OCI-LY7 (cell line): Measurements from ENCODE around the gene AGER. TPM values are rescaled to one million over a fixed set of nuclear protein-coding genes. Genes with fewer than 3 reads are reported as not detected.

Experiments used
- BruUV-seq: library from RNA; stranded (reverse); fragments of 400-500 nt; replicated peaks from 2 replicates; lab custom pipeline; 2021; lab: Mats Ljungman, UMichigan
- CTCF ChIA-PET: fragments of 300-600 bp; sonication (Branson Sonifier 250); formaldehyde crosslinking; loops from one replicate; lab custom pipeline; 2022; ENCODE audit warnings: antibody characterized with exemption; ENCODE audit not compliant: unreplicated experiment; lab: Charles Lee
- POLR2A ChIA-PET: fragments of 300-600 bp; sonication (Branson Sonifier 250); formaldehyde crosslinking; loops from one replicate; lab custom pipeline; 2022; ENCODE audit warnings: antibody characterized with exemption; lab: Charles Lee
- DNase-seq: peaks from one replicate; pipeline ENCODE4 v3.0.0-alpha.2; 2015; ENCODE audit warnings: low spot score
- H2AFZ ChIP-seq: fragments of 200-600 bp; sonication (generic), shearing (Covaris generic); 2 replicates; pipeline ENCODE4 v1.6.1; 2014; ENCODE audit warnings: mild to moderate bottlenecking, antibody characterized with exemption, low read length, moderate library complexity
- H3K27ac ChIP-seq: fragments of 200-600 bp; sonication (generic); 2 replicates; pipeline ENCODE4 v1.5.1; 2014; ENCODE audit warnings: mixed run types, low read depth, mild to moderate bottlenecking, moderate library complexity, low read length, inconsistent platforms; ENCODE audit not compliant: poor library complexity, severe bottlenecking
- H3K36me3 ChIP-seq: fragments of 200-600 bp; sonication (generic); 2 replicates; pipeline ENCODE4 v1.6.1; 2014; ENCODE audit warnings: mild to moderate bottlenecking, antibody characterized with exemption, low read length, moderate library complexity, mixed read lengths; ENCODE audit not compliant: insufficient read depth
- H3K4me1 ChIP-seq: fragments of 200-600 bp; sonication (generic); 2 replicates; pipeline ENCODE4 v1.5.1; 2014; ENCODE audit warnings: mild to moderate bottlenecking, low read length; ENCODE audit not compliant: insufficient read depth, poor library complexity, severe bottlenecking
- H3K4me2 ChIP-seq: fragments of 200-600 bp; sonication (generic); 2 replicates; pipeline ENCODE4 v1.6.1; 2014; ENCODE audit warnings: mild to moderate bottlenecking, low read length
- H3K4me3 ChIP-seq: fragments of 200-600 bp; sonication (generic); 2 replicates; pipeline ENCODE4 v1.5.1; 2014; ENCODE audit warnings: mild to moderate bottlenecking, low read depth, low read length; ENCODE audit not compliant: poor library complexity, severe bottlenecking
- H3K79me2 ChIP-seq: fragments of 200-600 bp; sonication (generic); 2 replicates; pipeline ENCODE4 v1.6.1; 2016; ENCODE audit warnings: low read depth, mild to moderate bottlenecking, low read length, moderate library complexity, mixed read lengths; ENCODE audit not compliant: insufficient read depth
- H3K9me2 ChIP-seq: fragments of 200-600 bp; sonication (generic); 2 replicates; pipeline ENCODE4 v1.6.1; 2016; ENCODE audit warnings: mild to moderate bottlenecking, low read length, mixed read lengths; ENCODE audit not compliant: insufficient read depth
- H3K9me3 ChIP-seq: fragments of 200-600 bp; sonication (generic); 2 replicates; pipeline ENCODE4 v1.6.1; 2014; ENCODE audit warnings: mild to moderate bottlenecking, mixed run types, low read length, mixed read lengths
- H4K20me1 ChIP-seq: fragments of 200-600 bp; sonication (generic); 2 replicates; pipeline ENCODE4 v1.6.1; 2014; ENCODE audit warnings: mild to moderate bottlenecking, antibody characterized with exemption, low read length, moderate library complexity, mixed read lengths; ENCODE audit not compliant: insufficient read depth
- EZH2phosphoT487 ChIP-seq: fragments of 200-600 bp; sonication (generic); IDR thresholded peaks from 2 replicates; pipeline ENCODE4 v1.6.1; 2018; ENCODE audit warnings: low read depth, borderline replicate concordance, mild to moderate bottlenecking, mixed run types, antibody characterized with exemption, low read length, moderate library complexity, mixed read lengths
- intact Hi-C: fragments of 100-400 bp; cut with micrococcal nuclease; formaldehyde crosslinking; loops from one replicate; pipeline ENCODE4 v1.10.0; 2022; ENCODE audit not compliant: unreplicated experiment
- total RNA-seq, 2 experiments: library from RNA; depleted of rRNA in 1 of 2; stranded (reverse); fragments of >200 nt in 1 of 2; shearing (Covaris generic) in 1 of 2; gene quantifications; 2 replicates each; pipeline ENCODE4 v1.2.3, GENCODE V29; 2014 to 2022
- TF ChIP-seq, protein P1 (sequence below): fragments of 200-600 bp; sonication (generic); conservative IDR thresholded peaks from 2 replicates; pipeline ENCODE4 v1.5.1; 2014; ENCODE audit warnings: mild to moderate bottlenecking, antibody characterized with exemption, low read length, moderate library complexity, mixed read lengths

AGER gene
- total RNA-seq, 2 experiments from 2014 or later = 6.7 to 26.9 TPM

- ChIA-PET POLR2A (interaction anchor here (0.9 kb wide), 1 partner anchor 51 kb away, joined by 4 read pairs; no protein-coding TSS in a partner anchor), CTCF (interaction anchor here (0.6 kb wide), 1 partner anchor 203 kb away, joined by 4 read pairs; no protein-coding TSS in a partner anchor)
- H3K9me2 ChIP-seq = no peaks in the 10 kb centered on the region
- intact Hi-C loops = no loop called here
- no TSS peak for BruUV-seq
- no peak for TF ChIP-seq EZH2phosphoT487
- TF ChIP-seq, protein P1, sequence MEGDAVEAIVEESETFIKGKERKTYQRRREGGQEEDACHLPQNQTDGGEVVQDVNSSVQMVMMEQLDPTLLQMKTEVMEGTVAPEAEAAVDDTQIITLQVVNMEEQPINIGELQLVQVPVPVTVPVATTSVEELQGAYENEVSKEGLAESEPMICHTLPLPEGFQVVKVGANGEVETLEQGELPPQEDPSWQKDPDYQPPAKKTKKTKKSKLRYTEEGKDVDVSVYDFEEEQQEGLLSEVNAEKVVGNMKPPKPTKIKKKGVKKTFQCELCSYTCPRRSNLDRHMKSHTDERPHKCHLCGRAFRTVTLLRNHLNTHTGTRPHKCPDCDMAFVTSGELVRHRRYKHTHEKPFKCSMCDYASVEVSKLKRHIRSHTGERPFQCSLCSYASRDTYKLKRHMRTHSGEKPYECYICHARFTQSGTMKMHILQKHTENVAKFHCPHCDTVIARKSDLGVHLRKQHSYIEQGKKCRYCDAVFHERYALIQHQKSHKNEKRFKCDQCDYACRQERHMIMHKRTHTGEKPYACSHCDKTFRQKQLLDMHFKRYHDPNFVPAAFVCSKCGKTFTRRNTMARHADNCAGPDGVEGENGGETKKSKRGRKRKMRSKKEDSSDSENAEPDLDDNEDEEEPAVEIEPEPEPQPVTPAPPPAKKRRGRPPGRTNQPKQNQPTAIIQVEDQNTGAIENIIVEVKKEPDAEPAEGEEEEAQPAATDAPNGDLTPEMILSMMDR = no peak
- no peak for DNase-seq
- H4K20me1 ChIP-seq = no peaks in the 10 kb centered on the region
- H3K9me3 ChIP-seq = no peaks in the 10 kb centered on the region; the same call in 1 of the 2 replicates
- no peak overlapping the region for H3K4me2 ChIP-seq
- H2AFZ ChIP-seq = no peak overlapping the region
- no peak overlapping the region for H3K27ac ChIP-seq
- H3K36me3 ChIP-seq = no peaks in the 10 kb centered on the region
- no peak overlapping the region for H3K4me3 ChIP-seq
- no peaks in the 10 kb centered on the region for H3K79me2 ChIP-seq
- H3K4me1 ChIP-seq = no peaks in the 10 kb centered on the region
Observed at GRCh38 chr6:32203426-32204267, 19.6 kb upstream of the AGER start.

- H3K4me1 ChIP-seq = peaks cover 9% of the 10 kb centered on the region
- H3K36me3 ChIP-seq = no peaks in the 10 kb centered on the region
- H4K20me1 ChIP-seq = no peaks in the 10 kb centered on the region
- intact Hi-C loops = no loop called here
- H3K9me3 ChIP-seq = no peaks in the 10 kb centered on the region; the same call in 1 of the 2 replicates
- H3K79me2 ChIP-seq = no peaks in the 10 kb centered on the region
- H2AFZ ChIP-seq = no peak overlapping the region
- BruUV-seq = no TSS peak
- no peak overlapping the region for H3K4me2 ChIP-seq
- no peak for TF ChIP-seq EZH2phosphoT487
- TF ChIP-seq, protein P1 = no peak
- ChIA-PET POLR2A (no interaction called here), CTCF (no interaction called here)
- H3K4me3 ChIP-seq = no peak overlapping the region
- DNase-seq = no peak
- no peak overlapping the region for H3K27ac ChIP-seq
- H3K9me2 ChIP-seq = no peaks in the 10 kb centered on the region
Observed at GRCh38 chr6:32202186-32202585, 18.1 kb upstream of the AGER start.
